PC-3 (cell line): ENCODE measurements around the gene ENAM.

Experiments
- EZH2 ChIP-seq: fragments of 300-600 bp; sonication (generic); IDR thresholded peaks from one replicate; pipeline ENCODE4 v1.6.1; 2017; ENCODE audit warnings: antibody characterized with exemption, mild to moderate bottlenecking, low read length; ENCODE audit not compliant: unreplicated experiment
- TF ChIP-seq, protein P1 (sequence below): fragments of 300-600 bp; sonication (generic); conservative IDR thresholded peaks from 2 replicates; pipeline ENCODE4 v1.5.1; 2017; ENCODE audit warnings: antibody characterized with exemption, low read depth, mild to moderate bottlenecking, low read length

DNA sequence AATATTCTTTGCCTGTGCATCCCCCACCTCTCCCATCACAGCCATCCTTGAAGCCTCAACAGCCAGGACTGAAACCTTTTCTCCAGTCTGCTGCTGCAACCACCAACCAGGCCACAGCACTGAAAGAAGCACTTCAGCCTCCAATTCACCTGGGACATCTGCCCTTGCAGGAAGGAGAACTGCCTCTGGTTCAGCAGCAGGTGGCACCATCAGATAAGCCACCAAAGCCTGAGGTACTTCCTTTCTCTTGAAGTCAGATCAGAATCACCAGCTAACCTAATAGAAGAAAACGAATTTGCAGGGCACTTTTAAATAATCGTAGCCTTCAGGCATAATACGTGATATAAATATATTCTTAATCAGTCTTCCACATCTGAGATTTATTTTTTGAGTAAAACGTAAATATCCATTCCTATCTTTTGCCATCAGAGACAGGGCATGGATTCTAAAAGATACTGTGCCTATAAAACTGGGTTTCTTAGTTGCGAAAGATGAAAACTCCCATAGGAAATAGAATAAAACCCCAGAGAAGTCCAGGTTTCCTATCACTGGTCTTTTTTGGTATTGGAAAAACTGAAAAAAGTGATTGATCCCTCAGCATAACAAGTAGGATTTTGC, 27.0 kb upstream of the ENAM start:
- TF ChIP-seq, protein P1, sequence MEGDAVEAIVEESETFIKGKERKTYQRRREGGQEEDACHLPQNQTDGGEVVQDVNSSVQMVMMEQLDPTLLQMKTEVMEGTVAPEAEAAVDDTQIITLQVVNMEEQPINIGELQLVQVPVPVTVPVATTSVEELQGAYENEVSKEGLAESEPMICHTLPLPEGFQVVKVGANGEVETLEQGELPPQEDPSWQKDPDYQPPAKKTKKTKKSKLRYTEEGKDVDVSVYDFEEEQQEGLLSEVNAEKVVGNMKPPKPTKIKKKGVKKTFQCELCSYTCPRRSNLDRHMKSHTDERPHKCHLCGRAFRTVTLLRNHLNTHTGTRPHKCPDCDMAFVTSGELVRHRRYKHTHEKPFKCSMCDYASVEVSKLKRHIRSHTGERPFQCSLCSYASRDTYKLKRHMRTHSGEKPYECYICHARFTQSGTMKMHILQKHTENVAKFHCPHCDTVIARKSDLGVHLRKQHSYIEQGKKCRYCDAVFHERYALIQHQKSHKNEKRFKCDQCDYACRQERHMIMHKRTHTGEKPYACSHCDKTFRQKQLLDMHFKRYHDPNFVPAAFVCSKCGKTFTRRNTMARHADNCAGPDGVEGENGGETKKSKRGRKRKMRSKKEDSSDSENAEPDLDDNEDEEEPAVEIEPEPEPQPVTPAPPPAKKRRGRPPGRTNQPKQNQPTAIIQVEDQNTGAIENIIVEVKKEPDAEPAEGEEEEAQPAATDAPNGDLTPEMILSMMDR, result peak; percentile 93
- TF ChIP-seq EZH2, result no peak
